Heart right ventricle (tissue), 16 donors: Measurements from ENCODE around the gene BORCS5. TPM values are rescaled to one million over a fixed set of nuclear protein-coding genes. Genes with fewer than 3 reads are reported as not detected.
A peak's percentile ranks its signal among the peaks of the same experiment; 100 is the strongest.

ENCODE experiments used
- ATAC-seq, 8 donors: fragments of 200-7000 bp; cut with Tn5 transposase; one replicate each; pipeline ENCODE4 v1.9.1; 2020; ENCODE audit warnings: mild to moderate bottlenecking in 8 of 8, moderate library complexity in 8 of 8, moderate number of reproducible peaks in 1 of 8
- DNase-seq, 2 donors: peaks; one replicate each; pipeline ENCODE4 v3.0.0-alpha.2; 2020
- H3K27ac ChIP-seq, 10 donors: fragments of 200-600 bp; sonication (generic) in 2 of 10; one replicate each; pipeline versions ENCODE4 v1.5.0 to v1.8.0; 2020 to 2022; ENCODE audit warnings: mild to moderate bottlenecking in 3 of 10
- H3K27me3 ChIP-seq, 7 donors: fragments of 200-600 bp; one replicate each; pipeline ENCODE4 v1.8.0; 2021 to 2022; ENCODE audit warnings: mild to moderate bottlenecking in 2 of 7
- H3K36me3 ChIP-seq, 9 donors: fragments of 200-600 bp; sonication (generic) in 1 of 9; one replicate each; pipeline versions ENCODE4 v1.5.0 to v1.8.0; 2020 to 2022; ENCODE audit warnings: mild to moderate bottlenecking in 2 of 9
- H3K4me1 ChIP-seq, 9 donors: fragments of 200-600 bp; sonication (generic) in 1 of 9; one replicate each; pipeline versions ENCODE4 v1.5.0 to v1.8.0; 2020 to 2022; ENCODE audit warnings: mild to moderate bottlenecking in 4 of 9
- H3K4me3 ChIP-seq, 10 donors: fragments of 200-600 bp; sonication (generic) in 2 of 10; one replicate each; pipeline versions ENCODE4 v1.5.0 to v1.8.0; 2020 to 2022; ENCODE audit warnings: mild to moderate bottlenecking in 7 of 10, moderate library complexity in 2 of 10
- H3K9me3 ChIP-seq, 11 donors: fragments of 200-600 bp in 10 of 11; sonication (generic) in 2 of 11; one replicate each; pipeline versions ENCODE4 v1.5.0 to v1.8.0; 2013 to 2022; ENCODE audit warnings: mild to moderate bottlenecking in 2 of 11, control low read depth in 1 of 11, moderate library complexity in 1 of 11
- WGBS, 2 donors: extraction: QIAGEN DNeasy Blood & Tissue Kit; methylation state at CpG; one replicate each; pipeline ENCODE4 v1.1.7; 2013; ENCODE audit warnings: inconsistent platforms in 1 of 2; 5-methylcytosine and 5-hydroxymethylcytosine counted together
- intact Hi-C, 10 donors: fragments of 100-400 bp; cut with DNase I; formaldehyde crosslinking; loops; one replicate each; pipeline versions ENCODE4 v1.11.1 to v1.14.2; 2022
- polyA plus RNA-seq, 2 donors: library from polyadenylated mRNA; stranded (reverse); fragments of 200-250 nt; gene quantifications; one replicate each; pipeline ENCODE4 v1.2.3, GENCODE V29; 2013
- total RNA-seq, 10 donors: library from RNA; stranded (reverse); fragmentation: NEBNext Ultra II Directional in 3 of 10; extraction: Animal tissue kit (Norgen Biotek cat#: 25700) in 3 of 10; gene quantifications; one replicate each; pipeline versions ENCODE4 v1.2.1 to v1.2.4, GENCODE V29; 2021 to 2023
- TF ChIP-seq, protein P1 (sequence below), 9 donors: fragments of 200-600 bp; sonication (generic) in 2 of 9; IDR thresholded peaks; one replicate each; pipeline versions ENCODE4 v1.5.0 to v1.8.0; 2021 to 2022; ENCODE audit warnings: antibody characterized with exemption in 9 of 9, mild to moderate bottlenecking in 5 of 9, moderate library complexity in 1 of 9
- donor health status: Arrhythmogenic right ventricular cardiomyopathy.
- donor health status: ischemic (EF 13 %, LVEDD 7.1; RV severe dilation, severe dysfunction).
- donor health status: healthy with polysubstance abuse.
- donor health status: DM: no; HTN: yes; CAD: no.
- donor health status: DM: no; HTN: no; CAD: no.
- donor health status: ischemic (EF 25% LVEDD 6.9; RV normal size, moderate dysfunction).
- donor health status: ischemic (EF 25% LVEDD 5.7; RV mildly dilated, moderate dysfunction).
- donor health status: healthy.
- donor health status: DM: yes; HTN: yes; CAD: no.
- donor health status: Ischemic cardiomyopathy.
- donor health status: ischemic (EF 35%, LVEDD 5.7; RV mildly dilated, moderate dysfunction).
- donor health status: nonischemic (EF 11% LVEDD 7.7; RV severe dilation, severe dysfunction).
- donor health status: DM: yes; HTN: yes; CAD: no.
- donor health status: PGD.
- donor health status: ischemic (EF 29% LVEDD 5.4; RV normal size, mild dysfunction).
- donor health status: nonischemic (EF 23%, LVEDD 6.1; RV moderate dilation, normal function).

The BORCS5 gene
- total and polyA plus RNA-seq, 12 donors, result 2.5 to 15.4 (median 11.5) TPM

GRCh38 chr12:12445882-12446181 is 89.0 kb downstream of the BORCS5 start:
- Histone ChIP-seq H3K9me3 (no peaks in the 10 kb centered on the region), H3K4me1 (peaks cover 7 to 77% (median 43%) of the 10 kb centered on the region in 9 donors), H3K36me3 (no peaks in the 10 kb centered on the region), H3K27me3 (no peaks in the 10 kb centered on the region), H3K27ac (no peak overlapping the region), H3K4me3 (no peak overlapping the region)
- DNase-seq (no peak), ATAC-seq (no peak)
- TF ChIP-seq, protein P1, sequence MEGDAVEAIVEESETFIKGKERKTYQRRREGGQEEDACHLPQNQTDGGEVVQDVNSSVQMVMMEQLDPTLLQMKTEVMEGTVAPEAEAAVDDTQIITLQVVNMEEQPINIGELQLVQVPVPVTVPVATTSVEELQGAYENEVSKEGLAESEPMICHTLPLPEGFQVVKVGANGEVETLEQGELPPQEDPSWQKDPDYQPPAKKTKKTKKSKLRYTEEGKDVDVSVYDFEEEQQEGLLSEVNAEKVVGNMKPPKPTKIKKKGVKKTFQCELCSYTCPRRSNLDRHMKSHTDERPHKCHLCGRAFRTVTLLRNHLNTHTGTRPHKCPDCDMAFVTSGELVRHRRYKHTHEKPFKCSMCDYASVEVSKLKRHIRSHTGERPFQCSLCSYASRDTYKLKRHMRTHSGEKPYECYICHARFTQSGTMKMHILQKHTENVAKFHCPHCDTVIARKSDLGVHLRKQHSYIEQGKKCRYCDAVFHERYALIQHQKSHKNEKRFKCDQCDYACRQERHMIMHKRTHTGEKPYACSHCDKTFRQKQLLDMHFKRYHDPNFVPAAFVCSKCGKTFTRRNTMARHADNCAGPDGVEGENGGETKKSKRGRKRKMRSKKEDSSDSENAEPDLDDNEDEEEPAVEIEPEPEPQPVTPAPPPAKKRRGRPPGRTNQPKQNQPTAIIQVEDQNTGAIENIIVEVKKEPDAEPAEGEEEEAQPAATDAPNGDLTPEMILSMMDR (IDR thresholded peaks at IDR 0.05), result no peak
- intact Hi-C loops, result loop anchor here in 1 of 10 donors (10.0 kb wide), 1 partner anchor 61 kb away; no protein-coding TSS in a partner anchor
- WGBS, 2 donors, result 96 to 99% methylated on average over 2 of the region's 2 CpGs

DNA sequence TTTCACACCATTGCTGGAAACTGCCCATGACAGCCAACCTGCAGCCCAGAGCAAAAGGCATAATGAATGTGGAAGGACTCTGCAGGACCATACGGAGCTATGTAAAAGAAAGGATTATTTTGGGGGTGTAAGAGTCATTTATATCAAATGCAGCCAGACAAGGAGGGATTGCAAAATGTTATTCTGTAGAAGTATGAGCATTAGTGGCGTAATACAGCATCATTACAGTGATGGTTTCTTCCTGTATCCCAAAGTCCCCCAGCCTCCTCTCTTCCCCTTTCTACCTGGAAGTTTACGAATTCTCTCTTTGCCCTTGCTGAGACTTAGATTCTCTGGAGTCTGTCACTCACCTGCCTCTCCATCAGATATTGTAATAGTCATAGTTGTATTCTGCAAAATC is 89.9 kb downstream of the BORCS5 start:
- DNase-seq (no peak), ATAC-seq (no peak)
- intact Hi-C loops, result loop anchor here in 1 of 10 donors (10.0 kb wide), 1 partner anchor 62 kb away; no protein-coding TSS in a partner anchor
- TF ChIP-seq, protein P1 (IDR thresholded peaks at IDR 0.05), result no peak
- Histone ChIP-seq H3K36me3 (no peaks in the 10 kb centered on the region), H3K4me1 (peaks cover 7 to 67% (median 34%) of the 10 kb centered on the region in 9 donors), H3K27ac (peak overlapping the region in 1 of 10 donors; percentile 39), H3K27me3 (no peaks in the 10 kb centered on the region), H3K9me3 (no peaks in the 10 kb centered on the region), H3K4me3 (no peak overlapping the region)
- WGBS, 2 donors, result 95 to 98% methylated on average over 3 of the region's 3 CpGs

DNA sequence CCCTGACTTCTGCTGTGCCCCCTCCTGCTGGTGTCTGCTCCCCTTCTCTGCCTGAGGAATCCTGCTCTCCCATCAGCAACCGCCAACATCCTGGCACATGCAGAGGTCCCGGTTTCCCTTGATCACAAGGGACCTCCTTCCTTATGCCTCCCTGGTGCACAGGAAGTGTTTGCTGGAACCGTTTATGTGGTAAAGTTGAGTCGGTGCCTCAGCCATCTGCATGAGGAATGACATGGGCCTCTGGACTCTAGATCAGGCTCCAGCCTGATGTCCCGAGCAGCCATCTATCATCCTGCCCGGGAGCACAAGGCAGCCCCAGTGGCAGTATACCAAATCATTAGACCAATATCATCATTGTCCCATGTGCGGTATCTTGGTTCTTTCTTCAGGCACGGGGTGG is 90.4 kb downstream of the BORCS5 start:
- H3K27me3 ChIP-seq, result no peaks in the 10 kb centered on the region
- H3K4me3 ChIP-seq, result no peak overlapping the region
- intact Hi-C loops, result loop anchor here in 1 of 10 donors (10.0 kb wide), 1 partner anchor 62 kb away; no protein-coding TSS in a partner anchor
- peaks cover 7 to 63% (median 30%) of the 10 kb centered on the region in 9 donors for H3K4me1 ChIP-seq
- DNase-seq (no peak), ATAC-seq (no peak)
- no peaks in the 10 kb centered on the region for H3K36me3 ChIP-seq
- no peaks in the 10 kb centered on the region for H3K9me3 ChIP-seq
- H3K27ac ChIP-seq, result peak overlapping the region in 2 of 10 donors; percentile 6 to 39
- 59 to 70% methylated on average over 8 of the region's 8 CpGs for WGBS, 2 donors
- TF ChIP-seq, protein P1 (IDR thresholded peaks at IDR 0.05), result no peak

DNA sequence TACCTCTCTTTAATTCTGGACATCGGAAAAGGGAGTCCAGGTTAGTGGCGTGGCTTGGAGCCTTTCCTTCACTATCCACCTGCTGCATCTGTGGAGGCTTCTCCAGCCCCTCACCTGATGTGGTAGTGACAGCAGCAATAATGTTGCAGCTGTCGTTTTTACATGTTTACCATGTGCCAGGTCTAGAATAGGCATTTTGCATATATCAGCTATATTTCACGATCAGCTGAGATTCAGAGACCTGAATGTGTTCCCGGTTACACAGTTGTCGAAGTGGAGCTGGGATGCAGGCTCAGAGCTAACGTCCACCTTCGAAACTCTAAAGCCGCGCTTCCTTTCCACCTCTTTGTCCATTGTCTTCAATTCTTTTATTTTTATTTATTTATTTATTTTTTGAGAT is 91.0 kb downstream of the BORCS5 start:
- intact Hi-C loops, result loop anchor here in 1 of 10 donors (10.0 kb wide), 1 partner anchor 63 kb away; no protein-coding TSS in a partner anchor
- Histone ChIP-seq H3K27me3 (no peaks in the 10 kb centered on the region), H3K4me1 (peaks cover 4 to 57% (median 24%) of the 10 kb centered on the region in 9 donors), H3K36me3 (no peaks in the 10 kb centered on the region), H3K4me3 (no peak overlapping the region), H3K9me3 (no peaks in the 10 kb centered on the region), H3K27ac (peak overlapping the region in 1 of 10 donors; percentile 6)
- WGBS, 2 donors, result 97% methylated on average over 10 of the region's 10 CpGs
- ATAC-seq (no peak), DNase-seq (no peak)
- TF ChIP-seq, protein P1 (IDR thresholded peaks at IDR 0.05), result no peak
